ENCODE results near the gene EFNA5. TPM values are rescaled to one million over a fixed set of nuclear protein-coding genes. Genes with fewer than 3 reads are reported as not detected.

EFNA5 gene
- total and polyA plus RNA-seq, 2 of the 13 experiments (the other 11 are each of a cell fraction or from before 2014, with no cell fraction given): not detected

GRCh38 chr5:107430071-107430625 lies 240.6 kb downstream of the EFNA5 start:
- BruUV-seq (replicated peaks): no TSS peak
- H3K9ac ChIP-seq (ENCODE audit: insufficient read depth, low read depth, low read length): no peak overlapping the region
- H3K4me3 ChIP-seq (replicated peaks in 1 of 3; ENCODE audit: insufficient read depth in 1 of 3, low read depth in 2 of 3, low read length in 3 of 3): no peak overlapping the region
- TF ChIP-seq ZNF883 (CRISPR knock-in tag; IDR thresholded peaks at IDR 0.05; ENCODE audit: not compliant biosample characterization) (no peak), ZNF207 (IDR thresholded peaks at IDR 0.05; ENCODE audit: borderline replicate concordance) (no peak), STAT5B (CRISPR knock-in tag; IDR thresholded peaks at IDR 0.05) (no peak), NR2F6 (IDR thresholded peaks at IDR 0.05) (no peak), NR2F6 (CRISPR knock-in tag; IDR thresholded peaks at IDR 0.05) (no peak), MYC (CRISPR knock-in tag; IDR thresholded peaks at IDR 0.05; ENCODE audit: borderline replicate concordance) (no peak), PHB2 (IDR thresholded peaks at IDR 0.05; ENCODE audit: partially characterized antibody) (no peak), HOMEZ (CRISPR knock-in tag; IDR thresholded peaks at IDR 0.05; ENCODE audit: low read depth) (no peak)
- H3K27ac ChIP-seq (ENCODE audit: extremely low read length, insufficient read depth, low read length): no peak overlapping the region
- ATAC-seq (no peak), FAIRE-seq (no peak), DNase-seq (ENCODE audit: low spot score) (no peak)
- no peak overlapping the region for H2AFZ ChIP-seq (ENCODE audit: low read length)
- WGBS (ENCODE audit: low lambda C conversion rate): 0% methylated on average over 1 of the region's 1 CpG
- no peaks in the 10 kb centered on the region for H3K9me3 ChIP-seq (ENCODE audit: low read length)
- no peaks in the 10 kb centered on the region for H3K36me3 ChIP-seq (replicated peaks in 1 of 2; ENCODE audit: control insufficient read depth in 1 of 2, insufficient read depth in 2 of 2, low read length in 2 of 2)
- no peaks in the 10 kb centered on the region for H3K27me3 ChIP-seq (ENCODE audit: control insufficient read depth in 1 of 2, insufficient read depth in 2 of 2, low read length in 2 of 2)
- H3K4me2 ChIP-seq (ENCODE audit: low read depth, low read length): no peak overlapping the region
- ChIA-PET CTCF (ENCODE audit: low intra/inter-chr PET ratio, low total read pairs) (no interaction called here), POLR2A (no interaction called here)
- no peaks in the 10 kb centered on the region for H4K20me1 ChIP-seq (ENCODE audit: insufficient read depth, low read length)
- H3K4me1 ChIP-seq (ENCODE audit: insufficient read depth, low read length): no peaks in the 10 kb centered on the region
- intact Hi-C loops (cut with micrococcal nuclease; ENCODE audit: unreplicated experiment): no loop called here
- in situ Hi-C loops (cut with HindIII; ENCODE audit: extremely low pct_ligation_motif_present, low pct_unique_long_range_greater_than_20kb): no loop called here
- H3K79me2 ChIP-seq (ENCODE audit: insufficient read depth, low read length): no peaks in the 10 kb centered on the region

GRCh38 chr5:107428303-107428813 lies 242.4 kb downstream of the EFNA5 start:
- Histone ChIP-seq H4K20me1 (ENCODE audit: insufficient read depth, low read length) (no peaks in the 10 kb centered on the region), H3K9me3 (ENCODE audit: low read length) (no peaks in the 10 kb centered on the region), H2AFZ (ENCODE audit: low read length) (no peak overlapping the region), H3K9ac (ENCODE audit: insufficient read depth, low read depth, low read length) (no peak overlapping the region), H3K4me2 (ENCODE audit: low read depth, low read length) (no peak overlapping the region), H3K36me3 (replicated peaks in 1 of 2; ENCODE audit: control insufficient read depth in 1 of 2, insufficient read depth in 2 of 2, low read length in 2 of 2) (no peaks in the 10 kb centered on the region), H3K27me3 (ENCODE audit: control insufficient read depth in 1 of 2, insufficient read depth in 2 of 2, low read length in 2 of 2) (no peaks in the 10 kb centered on the region), H3K27ac (ENCODE audit: extremely low read length, insufficient read depth, low read length) (no peak overlapping the region), H3K79me2 (ENCODE audit: insufficient read depth, low read length) (no peaks in the 10 kb centered on the region), H3K4me3 (replicated peaks in 1 of 3; ENCODE audit: insufficient read depth in 1 of 3, low read depth in 2 of 3, low read length in 3 of 3) (no peak overlapping the region), H3K4me1 (ENCODE audit: insufficient read depth, low read length) (no peaks in the 10 kb centered on the region)
- intact Hi-C loops (cut with micrococcal nuclease; ENCODE audit: unreplicated experiment): no loop called here
- ChIA-PET CTCF (ENCODE audit: low intra/inter-chr PET ratio, low total read pairs) (no interaction called here), POLR2A (no interaction called here)
- FAIRE-seq (no peak), ATAC-seq (no peak), DNase-seq (ENCODE audit: low spot score) (no peak)
- BruUV-seq (replicated peaks): no TSS peak
- WGBS (ENCODE audit: low lambda C conversion rate): 3% methylated on average over 4 of the region's 4 CpGs
- in situ Hi-C loops (cut with HindIII; ENCODE audit: extremely low pct_ligation_motif_present, low pct_unique_long_range_greater_than_20kb): no loop called here
- TF ChIP-seq HNF4G (IDR thresholded peaks at IDR 0.05; ENCODE audit: borderline replicate concordance, low read depth, low read length): no peak
- no peak for TF ChIP-seq HNF4G (CRISPR knock-in tag; IDR thresholded peaks at IDR 0.05; ENCODE audit: borderline replicate concordance, low read depth)
- no peak for TF ChIP-seq KDM5B (CRISPR knock-in tag; IDR thresholded peaks at IDR 0.05; ENCODE audit: borderline replicate concordance)
- TF ChIP-seq ZNF160 (CRISPR knock-in tag; IDR thresholded peaks at IDR 0.05): no peak
- TF ChIP-seq SP4 (CRISPR knock-in tag; IDR thresholded peaks at IDR 0.05): no peak
- no peak for TF ChIP-seq NFIC (IDR thresholded peaks at IDR 0.05; ENCODE audit: low read length)
- TF ChIP-seq MTF2 (CRISPR knock-in tag; IDR thresholded peaks at IDR 0.05; ENCODE audit: borderline replicate concordance): no peak

Measured in HepG2 (cell line).